Activated T-cell treated with anti-CD3 and anti-CD28 coated beads, Interleukin-2, amount 50 U/mL, for 4 hours (primary cell): ENCODE results near the gene EPHB2. TPM values are rescaled to one million over a fixed set of nuclear protein-coding genes. Genes with fewer than 3 reads are reported as not detected.

Experiments
- ATAC-seq, 2 donors: fragments of 200-7000 bp; cut with Tn5 transposase; one replicate each; pipeline ENCODE4 v1.10.0; 2021
- DNase-seq: peaks from one replicate; pipeline ENCODE4 v3.0.0-alpha.2; 2020
- H3K27me3 Mint-ChIP-seq: one replicate; pipeline ENCODE4 v1.8.0; 2021; ENCODE audit warnings: low read depth, mixed read lengths
- H3K36me3 Mint-ChIP-seq: one replicate; pipeline ENCODE4 v1.8.0; 2022; ENCODE audit warnings: mixed read lengths; ENCODE audit not compliant: insufficient read depth
- H3K4me1 Mint-ChIP-seq: one replicate; pipeline ENCODE4 v1.8.0; 2021; ENCODE audit warnings: low read depth, mixed read lengths
- H3K4me3 Mint-ChIP-seq: one replicate; pipeline ENCODE4 v1.8.0; 2021; ENCODE audit warnings: mild to moderate bottlenecking, moderate library complexity, mixed read lengths
- H3K9me3 Mint-ChIP-seq: one replicate; pipeline ENCODE4 v1.8.0; 2021; ENCODE audit warnings: mixed read lengths
- total RNA-seq, 3 donors: library from RNA; stranded (reverse); gene quantifications; one replicate each; pipeline ENCODE4 v1.2.1, GENCODE V29; 2021

EPHB2 gene
- total RNA-seq, 3 donors from 2014 or later: 0.15 to 0.68 (median 0.16) TPM

DNA sequence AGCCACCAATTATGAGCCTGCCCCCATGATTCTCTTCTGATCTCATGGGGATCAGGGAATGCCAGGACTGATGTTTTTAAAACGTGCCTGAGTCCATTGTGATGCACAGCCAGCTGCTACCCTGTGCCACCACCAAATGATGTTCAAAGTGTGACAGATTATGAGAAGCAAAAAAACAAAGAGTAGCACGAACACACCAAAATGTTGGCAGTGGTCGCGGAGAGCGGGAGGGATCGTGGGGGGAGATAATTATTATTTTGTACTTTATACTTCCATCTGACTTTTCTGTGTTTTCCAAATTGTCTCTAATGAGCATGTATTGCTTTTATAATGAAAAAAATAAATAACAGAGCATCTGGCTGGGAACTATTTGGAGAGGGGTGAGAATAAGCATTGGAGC, 50.5 kb downstream of the EPHB2 start:
- no peak for DNase-seq
- Mint-ChIP-seq H3K9me3 (no peaks in the 10 kb centered on the region), H3K4me1 (no peaks in the 10 kb centered on the region), H3K36me3 (no peaks in the 10 kb centered on the region), H3K27me3 (peaks cover 3% of the 10 kb centered on the region), H3K4me3 (no peak overlapping the region)
- no peak for ATAC-seq

DNA sequence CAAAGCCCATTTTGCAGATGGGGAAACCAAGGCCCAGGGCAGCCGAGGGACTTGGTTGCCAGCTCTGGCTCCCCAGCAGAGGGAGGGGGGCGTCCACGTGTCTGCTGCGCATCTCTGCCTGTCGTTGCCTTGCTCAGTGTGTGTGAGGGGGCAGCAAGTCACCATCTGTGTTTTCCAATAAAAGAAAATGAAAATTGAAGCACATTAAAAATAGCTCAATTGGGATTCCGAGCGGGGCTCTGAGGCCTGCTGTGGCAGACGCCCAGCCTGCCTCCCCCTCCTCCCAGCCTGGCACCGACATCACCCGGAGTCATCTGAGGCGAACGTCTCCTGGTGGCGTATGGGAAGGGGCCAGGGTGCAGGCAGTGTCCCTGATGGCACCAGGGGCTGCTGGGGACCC, 51.2 kb downstream of the EPHB2 start:
- Mint-ChIP-seq H3K36me3 (no peaks in the 10 kb centered on the region), H3K27me3 (peaks cover 3% of the 10 kb centered on the region), H3K9me3 (no peaks in the 10 kb centered on the region), H3K4me1 (no peaks in the 10 kb centered on the region), H3K4me3 (no peak overlapping the region)
- ATAC-seq (no peak), DNase-seq (no peak)

DNA sequence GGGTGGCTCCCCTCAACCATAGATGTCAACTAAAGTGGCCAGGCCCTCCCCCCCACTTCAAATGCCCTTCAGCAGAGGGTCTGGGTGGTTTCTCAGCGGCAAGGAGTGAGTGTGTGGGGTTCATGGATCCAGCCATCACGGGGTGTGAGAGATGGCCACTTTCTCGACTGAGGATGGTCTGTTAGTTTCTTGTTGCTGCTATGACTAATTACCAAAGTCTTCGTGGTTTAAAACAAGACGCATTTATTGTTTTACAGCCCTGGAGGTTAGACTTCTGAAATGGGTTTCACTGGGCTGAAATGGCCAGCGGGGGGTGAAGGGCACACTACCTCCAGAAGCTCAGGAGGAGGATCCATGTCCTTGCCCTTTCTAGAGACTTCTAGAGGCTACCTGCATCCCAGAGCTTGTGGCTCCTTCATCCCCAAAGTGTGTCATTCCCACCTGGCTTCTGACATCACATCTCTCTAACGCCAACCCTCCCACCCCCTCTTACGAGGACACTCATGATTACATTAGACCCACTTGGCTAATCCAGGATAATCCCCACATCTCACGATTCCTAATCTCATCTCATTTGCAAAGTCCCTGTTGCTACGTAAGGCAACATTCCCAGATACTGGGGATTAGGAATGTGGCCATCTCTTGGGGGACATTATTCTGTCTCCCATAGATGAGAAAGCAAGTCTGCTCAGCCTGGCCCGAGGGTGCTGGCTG, 53.0 kb downstream of the EPHB2 start:
- Mint-ChIP-seq H3K36me3 (no peaks in the 10 kb centered on the region), H3K4me3 (no peak overlapping the region), H3K27me3 (peaks cover 3% of the 10 kb centered on the region), H3K9me3 (no peaks in the 10 kb centered on the region), H3K4me1 (no peaks in the 10 kb centered on the region)
- no peak for ATAC-seq
- DNase-seq: no peak

DNA sequence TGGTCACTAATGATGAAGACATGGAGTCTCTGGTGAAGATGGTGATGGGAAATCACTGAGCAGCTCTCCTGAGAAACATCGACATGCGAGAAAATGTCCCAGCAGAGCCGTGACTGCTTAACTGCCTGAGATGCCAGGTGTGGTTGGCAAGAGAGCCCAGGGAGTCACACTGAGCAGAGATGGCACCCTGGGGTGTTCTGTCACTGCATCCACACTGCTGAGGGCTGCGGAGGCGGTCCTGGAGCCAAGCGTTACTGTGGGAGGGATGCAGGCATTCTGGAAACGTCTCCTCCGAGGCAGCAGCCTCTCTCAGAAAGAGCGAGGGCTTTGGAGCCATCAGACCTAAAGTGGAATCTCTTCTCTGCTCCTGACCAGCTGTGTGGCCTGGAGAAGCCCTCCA, 57.2 kb downstream of the EPHB2 start:
- H3K4me1 Mint-ChIP-seq: no peaks in the 10 kb centered on the region
- DNase-seq: no peak
- no peaks in the 10 kb centered on the region for H3K36me3 Mint-ChIP-seq
- H3K9me3 Mint-ChIP-seq: no peaks in the 10 kb centered on the region
- H3K27me3 Mint-ChIP-seq: peaks cover 5% of the 10 kb centered on the region
- no peak overlapping the region for H3K4me3 Mint-ChIP-seq
- ATAC-seq: no peak

DNA sequence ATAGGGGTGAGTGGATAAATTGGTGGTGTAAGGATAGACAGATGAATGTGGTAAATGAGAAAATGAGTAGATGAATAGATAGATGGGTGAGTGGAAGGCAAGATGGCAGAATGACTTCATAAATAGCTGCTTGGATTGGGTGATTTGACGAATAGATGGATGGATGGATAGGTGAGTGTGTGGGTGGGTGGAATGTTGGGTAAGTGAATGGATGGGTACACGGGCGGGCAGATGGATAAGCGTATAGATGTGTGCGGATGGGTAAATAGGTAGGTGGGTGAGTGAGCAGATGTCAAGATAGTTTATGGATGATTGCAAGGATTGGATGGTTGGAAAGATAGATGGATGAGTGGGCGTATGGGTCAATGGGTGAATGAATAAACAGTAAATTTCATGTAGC, 59.3 kb downstream of the EPHB2 start:
- peaks cover 10% of the 10 kb centered on the region for H3K27me3 Mint-ChIP-seq
- H3K36me3 Mint-ChIP-seq: no peaks in the 10 kb centered on the region
- H3K4me3 Mint-ChIP-seq: no peak overlapping the region
- no peaks in the 10 kb centered on the region for H3K9me3 Mint-ChIP-seq
- ATAC-seq (no peak), DNase-seq (no peak)
- H3K4me1 Mint-ChIP-seq: no peaks in the 10 kb centered on the region

DNA sequence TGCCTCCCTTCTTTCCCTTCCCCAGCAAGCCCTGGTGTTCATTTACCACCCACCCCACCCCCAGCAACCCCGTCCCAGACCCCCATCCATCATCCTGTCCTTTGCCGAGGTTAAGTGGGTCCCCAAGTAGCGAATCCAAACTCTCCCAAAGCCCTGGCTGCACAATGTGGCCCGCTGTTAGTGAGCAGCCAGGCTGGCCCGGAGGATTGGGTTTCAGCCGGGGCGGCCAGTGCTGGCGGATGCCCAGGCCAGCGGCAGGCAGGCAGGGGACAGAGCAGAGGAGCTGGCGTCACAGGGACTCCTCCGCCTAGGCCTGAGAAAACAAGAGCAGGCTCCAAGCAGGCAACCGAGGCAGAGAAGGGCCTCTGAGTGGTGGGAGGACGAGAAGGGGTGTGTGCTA, 61.4 kb downstream of the EPHB2 start:
- H3K9me3 Mint-ChIP-seq: no peaks in the 10 kb centered on the region
- no peaks in the 10 kb centered on the region for H3K36me3 Mint-ChIP-seq
- H3K4me1 Mint-ChIP-seq: no peaks in the 10 kb centered on the region
- peaks cover 9% of the 10 kb centered on the region for H3K27me3 Mint-ChIP-seq
- ATAC-seq (no peak), DNase-seq (no peak)
- no peak overlapping the region for H3K4me3 Mint-ChIP-seq

DNA sequence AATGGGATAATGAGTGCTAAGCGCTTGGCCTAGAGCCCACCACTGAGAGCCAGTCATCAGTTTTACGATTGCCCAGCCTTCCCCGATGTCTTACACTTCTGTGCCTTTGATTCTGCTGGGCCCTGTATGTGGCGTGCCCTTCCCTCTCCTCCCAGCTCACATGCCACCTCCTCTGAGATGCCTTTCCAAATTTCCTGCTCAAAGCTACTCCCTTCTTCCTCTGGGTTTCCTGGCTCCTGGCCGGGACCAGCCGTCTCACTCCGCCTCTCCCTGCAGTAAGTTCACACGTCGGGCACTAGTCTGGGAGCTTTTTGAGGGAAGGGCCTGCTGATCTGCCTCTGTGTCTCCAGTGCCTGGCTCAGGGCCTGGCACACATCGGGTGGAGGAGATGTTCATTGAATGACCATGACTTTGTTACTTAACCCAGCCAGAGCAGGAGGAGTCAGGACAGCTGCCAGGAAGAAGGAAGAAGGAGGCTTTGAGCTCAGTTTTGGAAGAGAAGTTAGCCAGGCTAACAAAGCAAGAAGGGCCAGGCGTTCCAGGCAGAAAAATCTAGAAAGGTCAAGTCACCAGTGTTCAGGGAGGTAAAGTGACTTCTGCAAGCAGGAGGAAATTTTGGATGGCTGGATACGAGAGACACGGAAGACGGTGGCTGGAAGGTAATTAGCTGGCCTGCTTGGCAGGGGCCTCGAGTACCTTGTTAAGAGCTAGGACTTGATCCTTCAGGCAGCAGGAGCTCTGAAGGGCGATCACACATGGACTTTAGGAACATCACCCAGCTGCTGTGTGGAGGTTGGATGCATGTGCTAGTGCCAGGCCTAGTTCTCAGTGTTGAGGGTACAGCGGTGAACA, 63.6 kb downstream of the EPHB2 start:
- no peak for DNase-seq
- Mint-ChIP-seq H3K36me3 (no peaks in the 10 kb centered on the region), H3K27me3 (peaks cover 9% of the 10 kb centered on the region)

DNA sequence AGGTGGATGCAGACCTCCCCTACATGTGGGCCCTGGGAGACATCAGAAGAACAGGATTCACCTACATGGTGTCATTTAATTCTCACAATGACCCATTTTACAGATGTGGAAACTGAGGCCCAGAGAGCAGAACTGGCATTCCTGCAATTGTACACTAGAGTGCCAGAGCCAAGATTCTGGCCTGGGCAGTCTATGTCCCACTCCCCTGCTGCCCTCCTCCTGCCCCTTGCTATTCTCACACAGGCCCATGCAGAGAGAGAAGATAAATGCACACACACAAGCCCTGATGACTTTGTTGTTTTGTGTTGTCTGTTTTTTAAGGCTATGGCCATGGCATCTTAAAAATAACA, 64.2 kb downstream of the EPHB2 start:
- Mint-ChIP-seq H3K4me3 (no peak overlapping the region), H3K9me3 (no peaks in the 10 kb centered on the region), H3K4me1 (no peaks in the 10 kb centered on the region), H3K27me3 (peaks cover 14% of the 10 kb centered on the region), H3K36me3 (no peaks in the 10 kb centered on the region)
- ATAC-seq: no peak
- DNase-seq: no peak

More for the DNA sequence above, 63.6 kb downstream of the EPHB2 start:
- H3K9me3 Mint-ChIP-seq: no peaks in the 10 kb centered on the region
- no peak overlapping the region for H3K4me3 Mint-ChIP-seq
- ATAC-seq: no peak
- H3K4me1 Mint-ChIP-seq: no peaks in the 10 kb centered on the region

DNA sequence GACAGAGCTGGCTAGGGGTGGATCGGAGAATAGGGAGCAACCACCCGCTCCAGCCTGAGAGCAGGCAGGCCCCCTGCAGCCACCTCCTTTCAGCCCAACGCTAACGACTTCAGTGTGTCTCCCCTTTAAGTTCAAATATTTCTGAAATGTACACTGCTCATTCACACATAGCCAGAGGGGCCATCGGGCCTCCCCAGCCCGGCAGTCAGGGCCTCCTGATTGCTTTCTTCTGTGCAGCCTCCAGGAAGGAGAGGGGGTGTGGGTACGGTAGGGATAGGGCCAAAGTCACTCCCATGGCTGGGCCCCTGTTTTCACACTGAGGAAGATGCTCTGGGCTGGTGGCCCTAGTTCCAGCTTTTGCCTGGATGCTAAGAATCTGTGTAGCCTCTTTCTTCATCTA, 64.8 kb downstream of the EPHB2 start:
- H3K27me3 Mint-ChIP-seq: peaks cover 14% of the 10 kb centered on the region
- no peaks in the 10 kb centered on the region for H3K9me3 Mint-ChIP-seq
- DNase-seq (no peak), ATAC-seq (no peak)
- H3K4me1 Mint-ChIP-seq: no peaks in the 10 kb centered on the region
- no peak overlapping the region for H3K4me3 Mint-ChIP-seq
- H3K36me3 Mint-ChIP-seq: no peaks in the 10 kb centered on the region

DNA sequence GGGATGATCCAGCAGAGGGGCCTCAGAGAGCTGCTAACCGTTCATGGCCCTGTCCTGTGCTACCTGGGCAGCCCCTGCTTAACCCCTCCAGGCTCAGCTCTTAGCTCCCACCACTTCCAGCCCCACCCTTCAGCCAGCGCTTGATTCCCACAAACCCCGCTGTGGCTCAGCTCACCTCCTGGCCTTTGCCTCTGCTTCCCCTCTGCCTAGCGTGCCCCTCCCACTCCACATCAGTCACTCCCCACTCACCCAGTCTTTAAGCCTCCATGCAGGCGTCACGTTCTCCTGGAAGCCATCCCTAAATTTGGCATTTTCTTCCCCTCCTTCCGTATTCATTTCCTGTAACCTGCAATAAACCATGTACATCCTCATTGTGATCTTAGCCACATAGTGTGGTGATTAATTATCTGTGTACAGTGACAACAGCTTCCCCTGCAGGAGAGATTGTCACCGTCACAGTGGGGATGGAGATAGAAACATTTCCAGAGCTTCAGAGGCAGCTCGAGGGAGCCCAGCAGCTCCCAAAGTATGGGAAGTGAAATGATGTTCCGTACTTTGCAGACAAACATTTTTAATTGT, 65.5 kb downstream of the EPHB2 start:
- Mint-ChIP-seq H3K27me3 (peaks cover 14% of the 10 kb centered on the region), H3K36me3 (no peaks in the 10 kb centered on the region), H3K4me3 (no peak overlapping the region), H3K9me3 (no peaks in the 10 kb centered on the region), H3K4me1 (no peaks in the 10 kb centered on the region)
- ATAC-seq (no peak), DNase-seq (no peak)

DNA sequence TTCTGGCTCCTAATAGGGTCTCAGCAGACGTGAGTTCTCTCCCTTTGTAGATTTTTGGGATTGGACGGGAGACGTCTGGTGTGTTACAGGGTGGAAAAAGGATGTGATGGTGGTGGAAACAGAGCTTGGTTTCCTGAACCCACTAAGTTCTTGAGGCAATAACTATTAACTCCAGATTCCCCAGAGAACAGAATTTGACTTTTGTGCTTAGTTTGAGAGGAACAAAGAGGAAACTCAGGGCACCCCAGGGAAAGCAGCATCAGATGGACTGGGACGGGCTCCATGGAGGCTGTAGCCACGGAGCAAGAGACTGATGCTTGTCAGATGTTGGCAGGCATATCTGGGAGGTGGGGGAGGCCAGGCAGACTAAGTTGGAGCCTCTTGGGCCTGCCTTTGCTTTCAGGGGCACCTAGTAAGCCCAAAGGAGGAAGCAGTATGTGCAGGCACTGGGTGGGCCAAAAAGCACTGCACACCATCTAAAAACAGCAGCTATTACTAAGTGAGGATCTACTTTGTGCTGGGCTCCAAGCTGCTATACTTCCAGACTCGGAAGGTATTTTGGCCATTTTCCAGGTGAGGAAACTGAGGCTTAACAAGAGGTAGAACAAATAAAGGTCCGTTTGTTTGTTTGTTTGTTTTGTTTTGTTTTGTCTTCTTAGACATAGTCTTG, 66.9 kb downstream of the EPHB2 start:
- Mint-ChIP-seq H3K36me3 (no peaks in the 10 kb centered on the region), H3K9me3 (no peaks in the 10 kb centered on the region), H3K27me3 (peaks cover 14% of the 10 kb centered on the region), H3K4me1 (no peaks in the 10 kb centered on the region), H3K4me3 (no peak overlapping the region)
- DNase-seq (no peak), ATAC-seq (no peak)

DNA sequence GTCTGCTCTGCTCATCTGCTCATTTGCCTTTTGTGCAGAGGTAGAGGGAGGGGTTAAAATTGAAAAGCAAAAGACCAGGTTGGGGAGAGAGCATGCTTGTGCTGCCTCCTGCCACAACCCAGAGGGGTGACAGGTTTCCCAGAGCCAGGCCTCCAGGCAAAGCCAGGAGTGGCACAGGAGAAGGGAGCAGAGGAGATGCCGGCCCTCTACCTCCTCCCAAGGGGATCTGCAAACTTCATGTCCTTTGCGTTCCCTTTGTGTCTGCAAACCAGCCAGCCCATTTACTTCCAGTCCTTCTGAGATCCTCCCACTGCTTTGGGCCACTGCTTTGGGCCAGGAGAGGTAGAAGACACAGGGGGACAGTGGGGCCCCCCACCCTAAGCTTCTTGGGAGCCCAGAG, 67.8 kb downstream of the EPHB2 start:
- DNase-seq: no peak
- no peak for ATAC-seq
- Mint-ChIP-seq H3K4me3 (no peak overlapping the region), H3K4me1 (no peaks in the 10 kb centered on the region), H3K36me3 (no peaks in the 10 kb centered on the region), H3K9me3 (no peaks in the 10 kb centered on the region), H3K27me3 (peaks cover 14% of the 10 kb centered on the region)

DNA sequence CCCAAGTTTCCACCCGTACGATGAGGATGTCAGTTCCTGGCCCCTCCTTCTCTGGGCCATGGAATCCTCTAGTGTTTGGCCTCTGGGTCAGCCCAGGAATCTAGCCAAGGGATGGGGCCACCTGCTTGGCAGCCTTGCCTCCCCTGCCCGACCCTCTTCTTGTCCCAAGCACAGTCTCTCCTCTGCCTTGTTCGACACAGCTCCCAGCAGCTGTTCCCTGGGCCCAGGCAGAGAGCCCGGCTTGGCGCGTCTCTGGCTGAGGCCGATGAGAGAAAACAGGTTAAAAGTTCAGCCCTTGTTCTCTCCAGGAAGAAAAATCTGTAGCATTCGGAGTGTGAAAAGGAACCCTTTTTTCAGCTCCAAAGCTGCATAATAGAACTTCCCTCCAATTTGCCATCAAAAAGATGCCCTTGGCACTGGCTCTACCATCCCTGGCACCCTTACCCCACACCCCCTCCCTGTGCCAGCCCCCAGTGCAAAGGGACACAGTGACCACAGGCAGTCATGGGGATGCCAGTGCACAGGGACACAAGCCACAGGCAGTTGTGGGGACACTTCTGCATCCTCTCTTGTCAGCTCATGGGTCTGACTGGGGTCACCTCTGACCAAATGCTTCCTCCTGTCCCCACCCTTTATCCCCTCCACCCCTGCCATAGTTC, 68.4 kb downstream of the EPHB2 start:
- no peak overlapping the region for H3K4me3 Mint-ChIP-seq
- no peak for DNase-seq
- no peaks in the 10 kb centered on the region for H3K4me1 Mint-ChIP-seq
- H3K9me3 Mint-ChIP-seq: no peaks in the 10 kb centered on the region
- no peak for ATAC-seq
- peaks cover 14% of the 10 kb centered on the region for H3K27me3 Mint-ChIP-seq
- no peaks in the 10 kb centered on the region for H3K36me3 Mint-ChIP-seq

DNA sequence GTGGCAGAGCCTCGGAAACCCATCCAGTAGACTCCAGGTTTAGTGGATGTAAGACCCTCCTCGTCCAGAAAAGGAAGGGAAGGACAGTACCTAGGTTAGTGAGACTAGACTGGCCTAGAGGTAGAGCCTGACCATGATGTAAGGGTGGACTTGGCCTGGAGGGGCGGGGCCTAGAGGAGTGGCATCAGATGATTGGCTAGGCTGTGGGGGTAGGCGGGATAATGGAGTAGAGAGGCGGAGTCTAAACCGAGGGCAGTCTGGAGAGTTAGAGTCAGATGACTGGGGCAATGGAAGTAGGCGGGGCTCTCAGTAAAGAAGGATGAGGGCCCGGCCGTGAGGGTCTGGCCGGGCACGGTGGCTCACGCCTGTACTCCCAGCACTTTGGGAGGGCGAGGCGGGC, 70.1 kb downstream of the EPHB2 start:
- no peak for DNase-seq
- ATAC-seq: no peak
- no peaks in the 10 kb centered on the region for H3K4me1 Mint-ChIP-seq
- H3K9me3 Mint-ChIP-seq: no peaks in the 10 kb centered on the region
- H3K36me3 Mint-ChIP-seq: no peaks in the 10 kb centered on the region
- no peak overlapping the region for H3K4me3 Mint-ChIP-seq
- peaks cover 11% of the 10 kb centered on the region for H3K27me3 Mint-ChIP-seq
